WTC11 (cell line): ENCODE measurements around the gene CAP1. TPM values are rescaled to one million over a fixed set of nuclear protein-coding genes. Genes with fewer than 3 reads are reported as not detected.

Source experiments
- ATAC-seq: fragments of 200-7000 bp; cut with Tn5 transposase; 2 replicates; pipeline ENCODE4 v1.10.0; 2021; ENCODE audit warnings: mild to moderate bottlenecking, moderate library complexity
- CTCF ChIA-PET: fragments of 300-600 bp; sonication (Branson Sonifier 250); formaldehyde crosslinking; loops from one replicate; lab custom pipeline; 2021; ENCODE audit warnings: antibody characterized with exemption; lab: Charles Lee
- POLR2A ChIA-PET: fragments of 350-600 bp; sonication (Branson Sonifier 250); formaldehyde crosslinking; loops from one replicate; lab custom pipeline; 2021; ENCODE audit warnings: antibody characterized with exemption; lab: Charles Lee
- DNase-seq: peaks from one replicate; pipeline ENCODE4 v3.0.0; 2021; ENCODE audit warnings: low spot score
- H3K27ac Mint-ChIP-seq: 2 replicates; pipeline ENCODE4 v1.8.0; 2021; ENCODE audit warnings: mixed read lengths
- H3K27me3 Mint-ChIP-seq: 2 replicates; pipeline ENCODE4 v1.8.0; 2021; ENCODE audit warnings: low read depth, mild to moderate bottlenecking, moderate library complexity, mixed read lengths
- H3K36me3 Mint-ChIP-seq: 2 replicates; pipeline ENCODE4 v1.8.0; 2021; ENCODE audit warnings: mixed read lengths
- H3K4me1 Mint-ChIP-seq: 2 replicates; pipeline ENCODE4 v1.8.0; 2022; ENCODE audit warnings: mixed read lengths
- H3K4me3 Mint-ChIP-seq: 2 replicates; pipeline ENCODE4 v1.8.0; 2021; ENCODE audit warnings: mild to moderate bottlenecking, moderate library complexity, mixed read lengths
- H3K9me3 Mint-ChIP-seq: 2 replicates; pipeline ENCODE4 v1.8.0; 2021; ENCODE audit warnings: mixed read lengths
- EMX1 ChIP-seq: fragments of 250-450 bp; sonication (Bioruptor Pico); IDR thresholded peaks from 2 replicates; pipeline ENCODE4 v1.8.0; 2021; ENCODE audit warnings: mild to moderate bottlenecking
- FOXK1 ChIP-seq: sonication (generic); formaldehyde crosslinking; IDR thresholded peaks from 2 replicates; pipeline ENCODE4 v1.8.0; 2022; ENCODE audit warnings: mild to moderate bottlenecking, moderate library complexity, missing genetic modification reagents
- FOXP4 ChIP-seq: sonication (generic); formaldehyde crosslinking; IDR thresholded peaks from 2 replicates; pipeline ENCODE4 v1.8.0; 2022; ENCODE audit warnings: mild to moderate bottlenecking, missing genetic modification reagents
- IRF2 ChIP-seq: sonication (generic); formaldehyde crosslinking; IDR thresholded peaks from 2 replicates; pipeline ENCODE4 v1.8.0; 2022; ENCODE audit warnings: low read depth, missing genetic modification reagents, borderline replicate concordance
- KAT7 ChIP-seq: sonication (generic); formaldehyde crosslinking; IDR thresholded peaks from 2 replicates; pipeline ENCODE4 v1.8.1; 2023; ENCODE audit warnings: missing genetic modification reagents, mild to moderate bottlenecking, borderline replicate concordance
- MYBL2 ChIP-seq: sonication (generic); formaldehyde crosslinking; IDR thresholded peaks from 2 replicates; pipeline ENCODE4 v1.8.1; 2023; ENCODE audit warnings: mild to moderate bottlenecking, moderate library complexity, missing genetic modification reagents
- NR3C1 ChIP-seq: sonication (generic); formaldehyde crosslinking; conservative IDR thresholded peaks from 2 replicates; pipeline ENCODE4 v1.8.1; 2023; ENCODE audit warnings: low read depth, mild to moderate bottlenecking, missing genetic modification reagents
- SOX15 ChIP-seq: fragments of 250-450 bp; sonication (Bioruptor Pico); IDR thresholded peaks from 2 replicates; pipeline ENCODE4 v1.9.0; 2021; ENCODE audit warnings: mild to moderate bottlenecking
- TEAD1 ChIP-seq: sonication (generic); formaldehyde crosslinking; IDR thresholded peaks from 2 replicates; pipeline ENCODE4 v1.8.0; 2022; ENCODE audit warnings: mild to moderate bottlenecking, missing genetic modification reagents
- ZNF281 ChIP-seq: sonication (generic); formaldehyde crosslinking; IDR thresholded peaks from 2 replicates; pipeline ENCODE4 v1.8.0; 2023; ENCODE audit warnings: mild to moderate bottlenecking, missing genetic modification reagents
- total RNA-seq: library from RNA; stranded (reverse); gene quantifications from 3 replicates; pipeline ENCODE4 v1.2.3, GENCODE V29; 2021
- TF ChIP-seq, protein P1 (sequence below): sonication (generic); formaldehyde crosslinking; IDR thresholded peaks from 2 replicates; pipeline ENCODE4 v1.8.1; 2023; ENCODE audit warnings: mild to moderate bottlenecking, missing genetic modification reagents, borderline replicate concordance
- TF ChIP-seq, protein P2 (sequence below): sonication (generic); formaldehyde crosslinking; IDR thresholded peaks from 2 replicates; pipeline ENCODE4 v1.8.1; 2022; ENCODE audit warnings: low read depth, mild to moderate bottlenecking, moderate library complexity, missing genetic modification reagents, borderline replicate concordance
- TF ChIP-seq, protein P3 (sequence below): fragments of 250-450 bp; sonication (Bioruptor Pico); IDR thresholded peaks from 2 replicates; pipeline ENCODE4 v2.1.2; 2022; ENCODE audit warnings: mild to moderate bottlenecking, moderate library complexity

CAP1 gene
- total RNA-seq, 1 experiment from 2014 or later, result 304 TPM

DNA sequence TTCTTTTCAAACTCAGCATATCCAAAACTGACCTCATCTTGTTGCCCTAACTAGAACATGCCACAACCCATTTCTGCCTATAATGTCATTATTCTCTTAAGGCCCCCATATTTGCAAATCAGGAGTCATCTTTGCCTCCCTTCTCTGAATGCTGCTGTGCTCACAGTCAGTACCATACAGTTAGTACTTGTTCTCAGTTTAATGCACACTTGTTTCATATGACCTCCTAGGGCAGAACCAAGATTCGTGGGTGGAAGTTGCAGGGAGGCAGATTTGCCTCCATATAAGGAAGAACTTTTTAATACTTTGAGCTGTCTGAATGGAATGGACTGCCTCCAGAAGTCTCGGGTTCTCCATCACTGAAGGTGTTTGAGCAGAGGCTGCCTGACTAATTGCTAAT is 9.2 kb downstream of the CAP1 start (continued):
- no peak for TF ChIP-seq FOXP4 (CRISPR knock-in tag)
- TF ChIP-seq ZNF281 (CRISPR knock-in tag), result no peak
- TF ChIP-seq, protein P1, sequence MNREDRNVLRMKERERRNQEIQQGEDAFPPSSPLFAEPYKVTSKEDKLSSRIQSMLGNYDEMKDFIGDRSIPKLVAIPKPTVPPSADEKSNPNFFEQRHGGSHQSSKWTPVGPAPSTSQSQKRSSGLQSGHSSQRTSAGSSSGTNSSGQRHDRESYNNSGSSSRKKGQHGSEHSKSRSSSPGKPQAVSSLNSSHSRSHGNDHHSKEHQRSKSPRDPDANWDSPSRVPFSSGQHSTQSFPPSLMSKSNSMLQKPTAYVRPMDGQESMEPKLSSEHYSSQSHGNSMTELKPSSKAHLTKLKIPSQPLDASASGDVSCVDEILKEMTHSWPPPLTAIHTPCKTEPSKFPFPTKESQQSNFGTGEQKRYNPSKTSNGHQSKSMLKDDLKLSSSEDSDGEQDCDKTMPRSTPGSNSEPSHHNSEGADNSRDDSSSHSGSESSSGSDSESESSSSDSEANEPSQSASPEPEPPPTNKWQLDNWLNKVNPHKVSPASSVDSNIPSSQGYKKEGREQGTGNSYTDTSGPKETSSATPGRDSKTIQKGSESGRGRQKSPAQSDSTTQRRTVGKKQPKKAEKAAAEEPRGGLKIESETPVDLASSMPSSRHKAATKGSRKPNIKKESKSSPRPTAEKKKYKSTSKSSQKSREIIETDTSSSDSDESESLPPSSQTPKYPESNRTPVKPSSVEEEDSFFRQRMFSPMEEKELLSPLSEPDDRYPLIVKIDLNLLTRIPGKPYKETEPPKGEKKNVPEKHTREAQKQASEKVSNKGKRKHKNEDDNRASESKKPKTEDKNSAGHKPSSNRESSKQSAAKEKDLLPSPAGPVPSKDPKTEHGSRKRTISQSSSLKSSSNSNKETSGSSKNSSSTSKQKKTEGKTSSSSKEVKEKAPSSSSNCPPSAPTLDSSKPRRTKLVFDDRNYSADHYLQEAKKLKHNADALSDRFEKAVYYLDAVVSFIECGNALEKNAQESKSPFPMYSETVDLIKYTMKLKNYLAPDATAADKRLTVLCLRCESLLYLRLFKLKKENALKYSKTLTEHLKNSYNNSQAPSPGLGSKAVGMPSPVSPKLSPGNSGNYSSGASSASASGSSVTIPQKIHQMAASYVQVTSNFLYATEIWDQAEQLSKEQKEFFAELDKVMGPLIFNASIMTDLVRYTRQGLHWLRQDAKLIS, result no peak
- TF ChIP-seq IRF2 (CRISPR knock-in tag), result no peak
- no peak for TF ChIP-seq FOXK1
- no peak for TF ChIP-seq KAT7 (CRISPR knock-in tag)

GRCh38 chr1:40050863-40051262 is 10.3 kb downstream of the CAP1 start:
- ChIA-PET CTCF (no interaction called here), POLR2A (no interaction called here)
- DNase-seq (no peak), ATAC-seq (no peak)
- Mint-ChIP-seq H3K27me3 (no peaks in the 10 kb centered on the region), H3K4me3 (no peak overlapping the region), H3K9me3 (no peaks in the 10 kb centered on the region), H3K36me3 (peaks cover 5% of the 10 kb centered on the region), H3K27ac (no peak overlapping the region), H3K4me1 (peaks cover 18% of the 10 kb centered on the region)
- TF ChIP-seq NR3C1 (CRISPR knock-in tag), result no peak
- TF ChIP-seq, protein P2, sequence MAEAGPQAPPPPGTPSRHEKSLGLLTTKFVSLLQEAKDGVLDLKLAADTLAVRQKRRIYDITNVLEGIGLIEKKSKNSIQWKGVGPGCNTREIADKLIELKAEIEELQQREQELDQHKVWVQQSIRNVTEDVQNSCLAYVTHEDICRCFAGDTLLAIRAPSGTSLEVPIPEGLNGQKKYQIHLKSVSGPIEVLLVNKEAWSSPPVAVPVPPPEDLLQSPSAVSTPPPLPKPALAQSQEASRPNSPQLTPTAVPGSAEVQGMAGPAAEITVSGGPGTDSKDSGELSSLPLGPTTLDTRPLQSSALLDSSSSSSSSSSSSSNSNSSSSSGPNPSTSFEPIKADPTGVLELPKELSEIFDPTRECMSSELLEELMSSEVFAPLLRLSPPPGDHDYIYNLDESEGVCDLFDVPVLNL (CRISPR knock-in tag), result no peak
- no peak for TF ChIP-seq MYBL2
- TF ChIP-seq, protein P3, sequence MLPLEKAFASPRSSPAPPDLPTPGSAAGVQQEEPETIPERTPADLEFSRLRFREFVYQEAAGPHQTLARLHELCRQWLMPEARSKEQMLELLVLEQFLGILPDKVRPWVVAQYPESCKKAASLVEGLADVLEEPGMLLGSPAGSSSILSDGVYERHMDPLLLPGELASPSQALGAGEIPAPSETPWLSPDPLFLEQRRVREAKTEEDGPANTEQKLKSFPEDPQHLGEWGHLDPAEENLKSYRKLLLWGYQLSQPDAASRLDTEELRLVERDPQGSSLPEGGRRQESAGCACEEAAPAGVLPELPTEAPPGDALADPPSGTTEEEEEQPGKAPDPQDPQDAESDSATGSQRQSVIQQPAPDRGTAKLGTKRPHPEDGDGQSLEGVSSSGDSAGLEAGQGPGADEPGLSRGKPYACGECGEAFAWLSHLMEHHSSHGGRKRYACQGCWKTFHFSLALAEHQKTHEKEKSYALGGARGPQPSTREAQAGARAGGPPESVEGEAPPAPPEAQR, result no peak
- TF ChIP-seq SOX15 (CRISPR knock-in tag), result no peak

DNA sequence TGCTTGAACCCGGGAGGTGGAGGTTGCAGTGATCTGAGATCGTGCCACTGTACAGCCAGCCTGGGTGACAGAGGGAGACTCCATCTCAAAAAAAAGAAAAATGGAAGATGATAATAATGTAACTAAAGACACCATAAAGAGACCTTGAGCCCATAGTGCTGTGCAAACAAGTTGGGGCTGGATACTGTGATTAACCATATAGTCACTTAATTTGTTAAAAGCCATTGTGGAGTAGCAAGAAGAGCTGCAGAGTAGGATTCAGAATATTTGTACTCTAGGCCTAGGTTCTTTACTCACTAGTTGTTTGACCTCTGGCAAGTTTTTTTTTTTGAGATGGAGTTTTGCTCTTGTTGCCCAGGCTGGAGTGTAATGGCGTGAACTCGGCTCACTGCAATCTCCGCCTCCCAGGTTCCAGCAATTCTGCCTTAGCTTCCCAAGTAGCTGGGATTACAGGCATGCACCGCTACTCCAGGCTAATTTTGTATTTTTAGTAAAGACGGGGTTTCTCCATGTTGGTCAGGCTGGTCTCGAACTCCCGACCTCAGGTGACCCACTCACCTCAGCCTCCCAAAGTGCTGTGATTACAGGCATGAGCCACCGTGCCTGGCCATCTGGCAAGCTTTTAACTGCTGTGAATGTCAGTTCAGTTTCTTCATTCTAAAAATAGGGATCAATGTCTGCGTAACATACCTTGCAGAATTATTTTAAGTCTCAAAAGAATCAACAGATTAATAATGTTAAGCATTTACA is 12.8 kb downstream of the CAP1 start:
- Mint-ChIP-seq H3K4me1 (peaks cover 21% of the 10 kb centered on the region), H3K27ac (no peak overlapping the region), H3K9me3 (no peaks in the 10 kb centered on the region), H3K4me3 (no peak overlapping the region), H3K36me3 (peaks cover 5% of the 10 kb centered on the region), H3K27me3 (no peaks in the 10 kb centered on the region)
- DNase-seq, result no peak
- ATAC-seq, result no peak
- no peak for TF ChIP-seq EMX1 (CRISPR knock-in tag)
- no peak for TF ChIP-seq TEAD1 (CRISPR knock-in tag)
- ChIA-PET CTCF (no interaction called here), POLR2A (no interaction called here)
